ENCODE data around the gene AMBRA1.

The AMBRA1 gene

GRCh38 chr11:46609386-46609785 is 15.6 kb upstream of the AMBRA1 start:
- Histone ChIP-seq H3K27me3 (replicated peaks; ENCODE audit: control insufficient read depth, insufficient read depth, low read length) (no peaks in the 10 kb centered on the region), H3K36me3 (ENCODE audit: control insufficient read depth, insufficient read depth, low read length) (no peaks in the 10 kb centered on the region; the same call in 1 of the 2 replicates), H3K4me3 (replicated peaks; ENCODE audit: low read depth, low read length) (no peak overlapping the region)
- no peak for DNase-seq (ENCODE audit: extremely low read depth, insufficient read length)
- TF ChIP-seq CTCF (IDR thresholded peaks at IDR 0.05; ENCODE audit: insufficient read depth, low read length, poor library complexity, severe bottlenecking): no peak

DNA sequence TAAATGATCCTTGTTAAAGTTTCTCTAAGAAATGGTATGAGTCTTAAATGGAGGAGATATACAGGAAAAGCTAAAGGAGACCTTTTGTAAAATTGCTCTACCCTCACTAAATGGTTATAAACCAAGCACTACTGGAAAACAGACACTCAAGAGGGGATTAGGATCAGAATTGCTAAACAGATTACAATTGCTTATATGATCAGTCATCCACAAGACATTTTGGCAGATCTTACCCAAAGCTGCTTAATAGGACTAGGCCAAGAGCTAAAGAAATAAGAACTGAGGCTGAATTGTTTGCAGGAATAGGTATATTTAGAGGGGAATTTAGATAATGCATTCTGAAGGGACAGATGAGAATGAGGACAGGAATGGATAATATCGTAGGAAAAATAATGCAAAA is 13.7 kb upstream of the AMBRA1 start:
- Histone ChIP-seq H3K27me3 (replicated peaks; ENCODE audit: control insufficient read depth, insufficient read depth, low read length) (no peaks in the 10 kb centered on the region), H3K4me3 (replicated peaks; ENCODE audit: low read depth, low read length) (no peak overlapping the region), H3K36me3 (ENCODE audit: control insufficient read depth, insufficient read depth, low read length) (peaks cover 2% of the 10 kb centered on the region; the same call in 1 of the 2 replicates)
- TF ChIP-seq CTCF (IDR thresholded peaks at IDR 0.05; ENCODE audit: insufficient read depth, low read length, poor library complexity, severe bottlenecking): no peak
- DNase-seq (ENCODE audit: extremely low read depth, insufficient read length): no peak

- no peak for DNase-seq (ENCODE audit: extremely low read depth, insufficient read length)
These were observed 11.0 kb upstream of the AMBRA1 start for GRCh38 chr11:46604796-46605195.

GRCh38 chr11:46603704-46604308 is 10.0 kb upstream of the AMBRA1 start:
- no peak for TF ChIP-seq CTCF (IDR thresholded peaks at IDR 0.05; ENCODE audit: insufficient read depth, low read length, poor library complexity, severe bottlenecking)
- H3K36me3 ChIP-seq (ENCODE audit: control insufficient read depth, insufficient read depth, low read length): peaks cover 2% of the 10 kb centered on the region; the same call in 1 of the 2 replicates
- no peak overlapping the region for H3K4me3 ChIP-seq (replicated peaks; ENCODE audit: low read depth, low read length)
- no peak for DNase-seq (ENCODE audit: extremely low read depth, insufficient read length)
- H3K27me3 ChIP-seq (replicated peaks; ENCODE audit: control insufficient read depth, insufficient read depth, low read length): no peaks in the 10 kb centered on the region

More at GRCh38 chr11:46604796-46605195, 11.0 kb upstream of the AMBRA1 start:
- Histone ChIP-seq H3K4me3 (replicated peaks; ENCODE audit: low read depth, low read length) (no peak overlapping the region), H3K27me3 (replicated peaks; ENCODE audit: control insufficient read depth, insufficient read depth, low read length) (no peaks in the 10 kb centered on the region), H3K36me3 (ENCODE audit: control insufficient read depth, insufficient read depth, low read length) (peaks cover 2% of the 10 kb centered on the region; the same call in 1 of the 2 replicates)
- TF ChIP-seq CTCF (IDR thresholded peaks at IDR 0.05; ENCODE audit: insufficient read depth, low read length, poor library complexity, severe bottlenecking): no peak

- peaks cover 2% of the 10 kb centered on the region; the same call in 1 of the 2 replicates for H3K36me3 ChIP-seq (ENCODE audit: control insufficient read depth, insufficient read depth, low read length)
- H3K4me3 ChIP-seq (replicated peaks; ENCODE audit: low read depth, low read length): no peak overlapping the region
- no peak for TF ChIP-seq CTCF (IDR thresholded peaks at IDR 0.05; ENCODE audit: insufficient read depth, low read length, poor library complexity, severe bottlenecking)
- DNase-seq (ENCODE audit: extremely low read depth, insufficient read length): no peak
- H3K27me3 ChIP-seq (replicated peaks; ENCODE audit: control insufficient read depth, insufficient read depth, low read length): no peaks in the 10 kb centered on the region
These were observed 7.3 kb upstream of the AMBRA1 start for GRCh38 chr11:46601129-46601528.

All from GM06990 (cell line).